ENCODE data around the gene KCNMA1. TPM values are rescaled to one million over a fixed set of nuclear protein-coding genes. Genes with fewer than 3 reads are reported as not detected.

Gene KCNMA1
- total and polyA plus RNA-seq, 8 donors: 0.92 to 155 (median 54.3) TPM

DNA sequence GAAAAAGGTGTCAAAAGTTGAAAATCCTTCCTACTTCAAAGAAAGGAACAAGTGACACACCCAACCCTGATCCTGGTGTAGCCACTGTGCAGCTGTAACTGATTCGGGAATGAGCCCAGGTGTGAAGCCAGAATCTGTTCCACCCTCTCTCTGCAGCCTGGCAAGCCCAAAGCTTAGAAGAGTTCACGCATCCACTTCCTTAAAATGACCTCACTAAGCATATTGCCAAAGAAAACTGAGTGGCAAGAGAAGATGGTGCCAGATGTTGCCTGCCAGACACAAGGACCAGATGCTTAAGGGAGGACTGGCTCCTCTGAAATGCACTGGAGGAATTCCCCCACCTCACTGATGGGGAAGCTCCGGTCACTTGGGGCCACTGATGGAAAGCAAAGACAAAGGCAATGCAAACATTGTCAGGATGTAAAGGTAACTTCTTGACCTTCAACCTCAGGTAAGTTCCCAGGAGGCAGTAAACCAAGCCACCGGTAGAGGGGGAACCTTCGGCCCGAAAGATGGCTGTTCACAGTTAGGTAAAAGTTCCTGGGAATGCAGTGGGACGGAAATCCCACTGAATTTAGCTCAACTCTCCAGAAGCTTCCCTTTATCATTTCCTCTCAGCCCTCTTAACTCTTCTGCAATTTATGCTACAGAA lies 554.9 kb downstream of the KCNMA1 start:
- TF ChIP-seq EP300 (IDR thresholded peaks at IDR 0.05): no peak
- TF ChIP-seq POLR2AphosphoS5 (IDR thresholded peaks at IDR 0.05): no peak
- TF ChIP-seq POLR2A (IDR thresholded peaks at IDR 0.05): no peak
- TF ChIP-seq, protein P1, sequence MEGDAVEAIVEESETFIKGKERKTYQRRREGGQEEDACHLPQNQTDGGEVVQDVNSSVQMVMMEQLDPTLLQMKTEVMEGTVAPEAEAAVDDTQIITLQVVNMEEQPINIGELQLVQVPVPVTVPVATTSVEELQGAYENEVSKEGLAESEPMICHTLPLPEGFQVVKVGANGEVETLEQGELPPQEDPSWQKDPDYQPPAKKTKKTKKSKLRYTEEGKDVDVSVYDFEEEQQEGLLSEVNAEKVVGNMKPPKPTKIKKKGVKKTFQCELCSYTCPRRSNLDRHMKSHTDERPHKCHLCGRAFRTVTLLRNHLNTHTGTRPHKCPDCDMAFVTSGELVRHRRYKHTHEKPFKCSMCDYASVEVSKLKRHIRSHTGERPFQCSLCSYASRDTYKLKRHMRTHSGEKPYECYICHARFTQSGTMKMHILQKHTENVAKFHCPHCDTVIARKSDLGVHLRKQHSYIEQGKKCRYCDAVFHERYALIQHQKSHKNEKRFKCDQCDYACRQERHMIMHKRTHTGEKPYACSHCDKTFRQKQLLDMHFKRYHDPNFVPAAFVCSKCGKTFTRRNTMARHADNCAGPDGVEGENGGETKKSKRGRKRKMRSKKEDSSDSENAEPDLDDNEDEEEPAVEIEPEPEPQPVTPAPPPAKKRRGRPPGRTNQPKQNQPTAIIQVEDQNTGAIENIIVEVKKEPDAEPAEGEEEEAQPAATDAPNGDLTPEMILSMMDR (IDR thresholded peaks at IDR 0.05): no peak
- H3K27ac ChIP-seq: no peak overlapping the region
- no peaks in the 10 kb centered on the region for H3K9me3 ChIP-seq
- no peaks in the 10 kb centered on the region for H3K27me3 ChIP-seq
- no peak for DNase-seq
- 57 to 69% (median 61%) methylated on average over 7 of the region's 7 CpGs for WGBS, 5 donors
- no peak overlapping the region for H3K4me3 ChIP-seq
- intact Hi-C loops (cut with DNase I; ENCODE audit: low total_unique reads): no loop called here
- peaks cover 0 to 12% (median 0%) of the 10 kb centered on the region in 4 donors for H3K36me3 ChIP-seq
- peaks cover 0 to 34% (median 5%) of the 10 kb centered on the region in 4 donors for H3K4me1 ChIP-seq

DNA sequence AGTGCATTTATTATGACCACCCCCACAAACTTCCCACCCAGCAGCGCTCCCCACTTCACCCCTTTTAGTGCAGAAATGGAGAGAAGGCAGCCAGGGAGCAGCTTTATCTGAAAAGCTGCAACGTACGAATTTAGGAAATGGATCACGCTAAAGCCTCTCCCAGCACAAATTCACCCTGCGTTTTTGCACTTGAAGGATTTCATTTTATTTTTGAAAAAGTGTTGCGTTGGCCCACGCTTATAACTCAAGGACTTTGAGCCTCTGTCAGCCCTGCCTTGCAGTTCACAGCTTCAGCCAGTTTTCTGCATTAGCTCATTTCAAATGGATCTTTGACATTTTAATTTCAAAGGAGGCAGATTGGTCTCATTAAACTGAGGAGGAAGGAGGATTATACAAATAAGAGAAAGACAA lies 556.1 kb downstream of the KCNMA1 start:
- H3K4me3 ChIP-seq: no peak overlapping the region
- 66 to 90% (median 87%) methylated on average over 7 of the region's 7 CpGs for WGBS, 5 donors
- DNase-seq: peak in 1 of 2 donors; percentile 50
- peak overlapping the region in 1 of 5 donors; percentile 43 for H3K27ac ChIP-seq
- no peaks in the 10 kb centered on the region for H3K9me3 ChIP-seq
- H3K36me3 ChIP-seq: peaks cover 0 to 12% (median 0%) of the 10 kb centered on the region in 4 donors
- peaks cover 0 to 34% (median 5%) of the 10 kb centered on the region in 4 donors for H3K4me1 ChIP-seq
- TF ChIP-seq POLR2A (IDR thresholded peaks at IDR 0.05) (no peak), EP300 (IDR thresholded peaks at IDR 0.05) (no peak), POLR2AphosphoS5 (IDR thresholded peaks at IDR 0.05) (no peak)
- H3K27me3 ChIP-seq: no peaks in the 10 kb centered on the region
- intact Hi-C loops (cut with DNase I; ENCODE audit: low total_unique reads): no loop called here

- peaks cover 0 to 36% (median 5%) of the 10 kb centered on the region in 4 donors for H3K4me1 ChIP-seq
- intact Hi-C loops (cut with DNase I; ENCODE audit: low total_unique reads): no loop called here
- H3K27ac ChIP-seq: peak overlapping the region in 1 of 5 donors; percentile 43
- no peaks in the 10 kb centered on the region for H3K27me3 ChIP-seq
- 81 to 94% (median 84%) methylated on average over 6 of the region's 6 CpGs for WGBS, 5 donors
- no peaks in the 10 kb centered on the region for H3K9me3 ChIP-seq
- TF ChIP-seq POLR2AphosphoS5 (IDR thresholded peaks at IDR 0.05) (no peak), EP300 (IDR thresholded peaks at IDR 0.05) (no peak), POLR2A (IDR thresholded peaks at IDR 0.05) (no peak)
- TF ChIP-seq, protein P1 (IDR thresholded peaks at IDR 0.05): no peak
- no peak for DNase-seq
- H3K4me3 ChIP-seq: no peak overlapping the region
- H3K36me3 ChIP-seq: peaks cover 0 to 12% (median 0%) of the 10 kb centered on the region in 4 donors
Observed at GRCh38 chr10:77080361-77081027, 557.1 kb downstream of the KCNMA1 start.

DNA sequence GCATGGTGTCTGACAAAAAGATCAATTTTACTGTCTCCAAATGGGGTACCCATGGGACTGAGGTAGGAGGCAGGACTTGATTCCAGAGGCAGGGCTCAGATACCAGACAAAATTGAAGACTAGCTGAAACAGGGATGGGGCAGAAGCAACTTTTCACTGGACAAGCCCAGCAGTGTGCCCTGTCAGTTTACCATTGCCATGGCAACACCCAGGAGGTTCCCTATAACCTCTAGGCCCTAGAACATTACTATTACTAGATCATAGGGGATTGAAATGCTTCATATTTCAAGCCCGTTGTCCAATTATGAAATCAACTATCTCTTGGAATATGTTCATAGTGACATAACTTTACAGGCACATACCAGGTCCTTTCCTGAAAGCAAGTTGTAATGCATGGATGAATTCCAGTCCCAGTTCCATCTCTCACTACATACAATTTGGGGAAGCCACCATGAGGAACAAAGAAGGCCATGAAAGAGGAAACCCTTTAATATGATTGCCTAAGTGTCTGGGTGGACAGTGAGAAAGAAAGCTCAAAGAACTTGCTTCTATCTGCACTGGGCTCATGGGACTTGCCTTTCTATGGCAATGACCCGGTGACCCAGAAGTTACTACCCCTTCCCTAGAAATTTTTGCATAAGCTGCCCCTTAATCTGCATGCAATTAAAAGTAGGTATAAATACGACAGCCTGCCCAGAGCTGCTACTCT lies 557.9 kb downstream of the KCNMA1 start:
- TF ChIP-seq, protein P1 (IDR thresholded peaks at IDR 0.05): no peak
- WGBS, 5 donors: 50 to 82% (median 60%) methylated on average over 3 of the region's 3 CpGs
- peaks cover 0 to 39% (median 5%) of the 10 kb centered on the region in 4 donors for H3K4me1 ChIP-seq
- no peak for DNase-seq
- H3K27ac ChIP-seq: no peak overlapping the region
- H3K4me3 ChIP-seq: no peak overlapping the region
- H3K36me3 ChIP-seq: peaks cover 0 to 12% (median 0%) of the 10 kb centered on the region in 4 donors
- no peaks in the 10 kb centered on the region for H3K27me3 ChIP-seq
- H3K9me3 ChIP-seq: no peaks in the 10 kb centered on the region
- intact Hi-C loops (cut with DNase I; ENCODE audit: low total_unique reads): no loop called here
